WTC11 (cell line): ENCODE results near the gene ZFHX3. TPM values are rescaled to one million over a fixed set of nuclear protein-coding genes. Genes with fewer than 3 reads are reported as not detected.

Experiments
- ATAC-seq: fragments of 200-7000 bp; cut with Tn5 transposase; 2 replicates; pipeline ENCODE4 v1.10.0; 2021; ENCODE audit warnings: mild to moderate bottlenecking, moderate library complexity
- CTCF ChIA-PET: fragments of 300-600 bp; sonication (Branson Sonifier 250); formaldehyde crosslinking; loops from one replicate; lab custom pipeline; 2021; ENCODE audit warnings: antibody characterized with exemption; lab: Charles Lee
- POLR2A ChIA-PET: fragments of 350-600 bp; sonication (Branson Sonifier 250); formaldehyde crosslinking; loops from one replicate; lab custom pipeline; 2021; ENCODE audit warnings: antibody characterized with exemption; lab: Charles Lee
- DNase-seq: peaks from one replicate; pipeline ENCODE4 v3.0.0; 2021; ENCODE audit warnings: low spot score
- H3K27ac Mint-ChIP-seq: 2 replicates; pipeline ENCODE4 v1.8.0; 2021; ENCODE audit warnings: mixed read lengths
- H3K27me3 Mint-ChIP-seq: 2 replicates; pipeline ENCODE4 v1.8.0; 2021; ENCODE audit warnings: low read depth, mild to moderate bottlenecking, moderate library complexity, mixed read lengths
- H3K36me3 Mint-ChIP-seq: 2 replicates; pipeline ENCODE4 v1.8.0; 2021; ENCODE audit warnings: mixed read lengths
- H3K4me1 Mint-ChIP-seq: 2 replicates; pipeline ENCODE4 v1.8.0; 2022; ENCODE audit warnings: mixed read lengths
- H3K4me3 Mint-ChIP-seq: 2 replicates; pipeline ENCODE4 v1.8.0; 2021; ENCODE audit warnings: mild to moderate bottlenecking, moderate library complexity, mixed read lengths
- H3K9me3 Mint-ChIP-seq: 2 replicates; pipeline ENCODE4 v1.8.0; 2021; ENCODE audit warnings: mixed read lengths
- ARID4B ChIP-seq: sonication (generic); formaldehyde crosslinking; IDR thresholded peaks from 2 replicates; pipeline ENCODE4 v1.8.0; 2023; ENCODE audit warnings: missing genetic modification reagents, mild to moderate bottlenecking, borderline replicate concordance
- ATF6 ChIP-seq: sonication (generic); formaldehyde crosslinking; IDR thresholded peaks from 2 replicates; pipeline ENCODE4 v1.8.1; 2023; ENCODE audit warnings: mild to moderate bottlenecking, missing genetic modification reagents
- CREB1 ChIP-seq: sonication (generic); formaldehyde crosslinking; IDR thresholded peaks from 2 replicates; pipeline ENCODE4 v1.8.0; 2023; ENCODE audit warnings: mild to moderate bottlenecking, missing genetic modification reagents
- E2F4 ChIP-seq: sonication (generic); formaldehyde crosslinking; IDR thresholded peaks from 2 replicates; pipeline ENCODE4 v1.8.1; 2022; ENCODE audit warnings: low read depth, mild to moderate bottlenecking, moderate library complexity, missing genetic modification reagents, borderline replicate concordance
- E2F5 ChIP-seq: sonication (generic); formaldehyde crosslinking; IDR thresholded peaks from 2 replicates; pipeline ENCODE4 v1.8.1; 2022; ENCODE audit warnings: mild to moderate bottlenecking, moderate library complexity, missing genetic modification reagents
- ERG ChIP-seq: fragments of 250-450 bp; sonication (Bioruptor Pico); IDR thresholded peaks from 2 replicates; pipeline ENCODE4 v1.8.0; 2021; ENCODE audit warnings: mild to moderate bottlenecking
- GABPB1 ChIP-seq: sonication (generic); formaldehyde crosslinking; IDR thresholded peaks from 2 replicates; pipeline ENCODE4 v1.8.1; 2023; ENCODE audit warnings: mild to moderate bottlenecking, missing genetic modification reagents
- JAZF1 ChIP-seq: fragments of 250-450 bp; sonication (Bioruptor Pico); IDR thresholded peaks from 2 replicates; pipeline ENCODE4 v1.9.0; 2021; ENCODE audit warnings: moderate library complexity, mild to moderate bottlenecking, inconsistent platforms
- KAT7 ChIP-seq: sonication (generic); formaldehyde crosslinking; IDR thresholded peaks from 2 replicates; pipeline ENCODE4 v1.8.1; 2023; ENCODE audit warnings: missing genetic modification reagents, mild to moderate bottlenecking, borderline replicate concordance
- MLX ChIP-seq: sonication (generic); formaldehyde crosslinking; IDR thresholded peaks from 2 replicates; pipeline ENCODE4 v1.8.1; 2023; ENCODE audit warnings: mild to moderate bottlenecking, missing genetic modification reagents, moderate library complexity
- MXD4 ChIP-seq: fragments of 250-450 bp; sonication (Bioruptor Pico); IDR thresholded peaks from 2 replicates; pipeline ENCODE4 v1.8.0; 2021; ENCODE audit warnings: mild to moderate bottlenecking, moderate library complexity, borderline replicate concordance
- ZMAT4 ChIP-seq: fragments of 250-450 bp; sonication (Bioruptor Pico); IDR thresholded peaks from 2 replicates; pipeline ENCODE4 v1.9.0; 2021; ENCODE audit warnings: mild to moderate bottlenecking
- total RNA-seq: library from RNA; stranded (reverse); gene quantifications from 3 replicates; pipeline ENCODE4 v1.2.3, GENCODE V29; 2021

The ZFHX3 gene
- total RNA-seq, 1 experiment from 2014 or later: 5.7 TPM

GRCh38 chr16:72901000-72901627 lies 146.8 kb downstream of the ZFHX3 start (continued):
- TF ChIP-seq E2F4 (no peak), MXD4 (CRISPR knock-in tag) (no peak), E2F5 (CRISPR knock-in tag) (no peak)

GRCh38 chr16:72898216-72898825 lies 149.6 kb downstream of the ZFHX3 start:
- no peaks in the 10 kb centered on the region for H3K36me3 Mint-ChIP-seq
- H3K9me3 Mint-ChIP-seq: no peaks in the 10 kb centered on the region
- H3K27me3 Mint-ChIP-seq: no peaks in the 10 kb centered on the region
- 0 out of 2 replicates have a peak, but pooled peaks cover 6% of the 10 kb centered on the region for H3K4me1 Mint-ChIP-seq
- CTCF ChIA-PET: no interaction called here
- TF ChIP-seq MLX (CRISPR knock-in tag): no peak
- no peak for TF ChIP-seq GABPB1
- no peak for TF ChIP-seq ERG (CRISPR knock-in tag)
- no peak for TF ChIP-seq CREB1 (CRISPR knock-in tag)
- TF ChIP-seq E2F5 (CRISPR knock-in tag): no peak
- no peak for TF ChIP-seq ZMAT4
- TF ChIP-seq ARID4B (CRISPR knock-in tag): no peak
- TF ChIP-seq JAZF1 (CRISPR knock-in tag): no peak
- no peak for TF ChIP-seq KAT7 (CRISPR knock-in tag)
- no peak for TF ChIP-seq ATF6 (CRISPR knock-in tag)
- no peak overlapping the region for H3K4me3 Mint-ChIP-seq
- POLR2A ChIA-PET: no interaction called here
- no peak for DNase-seq
- no peak for ATAC-seq
- H3K27ac Mint-ChIP-seq: no peak overlapping the region
